Glutamatergic neuron (in vitro differentiated cells): ENCODE measurements around the gene AKNAD1. TPM values are rescaled to one million over a fixed set of nuclear protein-coding genes. Genes with fewer than 3 reads are reported as not detected.
A peak's percentile ranks its signal among the peaks of the same experiment; 100 is the strongest.

ENCODE experiments used
- DNase-seq: peaks from one replicate; pipeline ENCODE4 v3.0.0; 2022
- H3K27ac Mint-ChIP-seq: one replicate; pipeline ENCODE4 v1.8.0; 2020; ENCODE audit warnings: mild to moderate bottlenecking, mixed read lengths, inconsistent platforms; ENCODE audit not compliant: unreplicated experiment
- H3K27me3 Mint-ChIP-seq: one replicate; pipeline ENCODE4 v1.8.0; 2020; ENCODE audit warnings: mild to moderate bottlenecking, moderate library complexity, mixed read lengths, inconsistent platforms; ENCODE audit not compliant: unreplicated experiment
- H3K36me3 Mint-ChIP-seq: one replicate; pipeline ENCODE4 v1.8.0; 2020; ENCODE audit warnings: mild to moderate bottlenecking, mixed read lengths, inconsistent platforms; ENCODE audit not compliant: unreplicated experiment
- H3K4me1 Mint-ChIP-seq: one replicate; pipeline ENCODE4 v1.8.0; 2020; ENCODE audit warnings: mild to moderate bottlenecking, low read depth, mixed read lengths, inconsistent platforms; ENCODE audit not compliant: unreplicated experiment
- H3K4me3 Mint-ChIP-seq: one replicate; pipeline ENCODE4 v1.8.0; 2020; ENCODE audit warnings: mild to moderate bottlenecking, mixed read lengths, inconsistent platforms; ENCODE audit not compliant: unreplicated experiment
- H3K9me3 Mint-ChIP-seq: one replicate; pipeline ENCODE4 v1.8.0; 2020; ENCODE audit warnings: mild to moderate bottlenecking, moderate library complexity, mixed read lengths, inconsistent platforms; ENCODE audit not compliant: unreplicated experiment
- CTCF ChIP-seq: fragments of 200-600 bp; sonication (generic); IDR thresholded peaks from one replicate; pipeline ENCODE4 v1.5.0; 2021; ENCODE audit not compliant: partially characterized antibody, unreplicated experiment
- total RNA-seq: library from RNA; stranded (reverse); fragmentation: NEBNext Ultra II Directional; extraction: Animal tissue kit (Norgen Biotek cat#: 25700); gene quantifications from one replicate; pipeline ENCODE4 v1.2.1, GENCODE V29; 2021; ENCODE audit not compliant: unreplicated experiment

The AKNAD1 gene
- total RNA-seq, 1 donor from 2014 or later, result not detected

GRCh38 chr1:108830119-108831008, 26.5 kb downstream of the AKNAD1 start:
- Mint-ChIP-seq H3K9me3 (no peaks in the 10 kb centered on the region), H3K27ac (peak overlapping the region; percentile 72), H3K27me3 (peaks cover 2% of the 10 kb centered on the region), H3K36me3 (no peaks in the 10 kb centered on the region), H3K4me1 (peaks cover 17% of the 10 kb centered on the region), H3K4me3 (no peak overlapping the region)
- TF ChIP-seq CTCF, result no peak
- peak; percentile 18 for DNase-seq

- TF ChIP-seq CTCF, result no peak
- no peaks in the 10 kb centered on the region for H3K36me3 Mint-ChIP-seq
- H3K27ac Mint-ChIP-seq, result no peak overlapping the region
- H3K4me3 Mint-ChIP-seq, result no peak overlapping the region
- DNase-seq, result no peak
- no peaks in the 10 kb centered on the region for H3K9me3 Mint-ChIP-seq
- H3K4me1 Mint-ChIP-seq, result peaks cover 17% of the 10 kb centered on the region
- peaks cover 2% of the 10 kb centered on the region for H3K27me3 Mint-ChIP-seq
Observed at GRCh38 chr1:108829498-108829916, 27.4 kb downstream of the AKNAD1 start.

- Mint-ChIP-seq H3K27ac (peak overlapping the region; percentile 39), H3K4me1 (peaks cover 17% of the 10 kb centered on the region), H3K36me3 (no peaks in the 10 kb centered on the region), H3K9me3 (no peaks in the 10 kb centered on the region), H3K27me3 (peaks cover 2% of the 10 kb centered on the region), H3K4me3 (no peak overlapping the region)
- peak; percentile 82 for DNase-seq
- peak; percentile 82 for TF ChIP-seq CTCF
Observed at GRCh38 chr1:108828074-108828961, 28.6 kb downstream of the AKNAD1 start.

GRCh38 chr1:108826081-108826635, 30.7 kb downstream of the AKNAD1 start:
- H3K9me3 Mint-ChIP-seq, result peaks cover 2% of the 10 kb centered on the region
- H3K36me3 Mint-ChIP-seq, result no peaks in the 10 kb centered on the region
- H3K4me3 Mint-ChIP-seq, result no peak overlapping the region
- peaks cover 16% of the 10 kb centered on the region for H3K4me1 Mint-ChIP-seq
- H3K27me3 Mint-ChIP-seq, result peaks cover 4% of the 10 kb centered on the region
- H3K27ac Mint-ChIP-seq, result no peak overlapping the region
- TF ChIP-seq CTCF, result no peak
- DNase-seq, result no peak
